ENCODE measurements around the gene NOTO. TPM values are rescaled to one million over a fixed set of nuclear protein-coding genes. Genes with fewer than 3 reads are reported as not detected.

Gene NOTO
- total and polyA plus RNA-seq, 2 donors (not counting 1 experiment from before 2014, with no cell fraction given) = not detected

- ChIA-PET CTCF (interaction anchor here (0.8 to 6.6 kb wide), 41 partner anchors 10 to 1477 kb away, joined by 3 to 137 read pairs (median 5); partner anchors contain the start of genes ALMS1, CCT7, EMX1 and FBXO41), POLR2A (no interaction called here)
- Histone ChIP-seq H2AFZ (ENCODE audit: insufficient read depth, low read depth, low read length, poor library complexity, severe bottlenecking) (peak overlapping the region; percentile 94), H3K4me1 (ENCODE audit: control insufficient read depth in 2 of 2, insufficient read depth in 2 of 2, low read length in 2 of 2) (peaks cover 24 to 28% of the 10 kb centered on the region in 2 donors), H4K20me1 (ENCODE audit: control insufficient read depth, insufficient read depth, low read length, poor library complexity, severe bottlenecking) (no peaks in the 10 kb centered on the region), H3K79me2 (ENCODE audit: control insufficient read depth, insufficient read depth, low read length) (no peaks in the 10 kb centered on the region), H3K4me3 (ENCODE audit: control extremely low read depth in 1 of 5, extremely low read depth in 1 of 5, insufficient read depth in 1 of 5, low read depth in 2 of 5, low read length in 4 of 5) (peak overlapping the region; percentile 51 to 76 (median 64)), H3K4me2 (replicated peaks; ENCODE audit: low read depth, low read length, poor library complexity, severe bottlenecking) (peak overlapping the region; percentile 89), H3K9me3 (ENCODE audit: control extremely low read depth in 1 of 3, control insufficient read depth in 2 of 3, insufficient read depth in 1 of 3, low read length in 2 of 3) (no peaks in the 10 kb centered on the region), H3K36me3 (replicated peaks in 1 of 2; ENCODE audit: control extremely low read depth in 1 of 2, control insufficient read depth in 1 of 2, extremely low read depth in 1 of 2, insufficient read depth in 2 of 2, low read length in 1 of 2) (no peaks in the 10 kb centered on the region), H3K9ac (ENCODE audit: low read length) (peak overlapping the region; percentile 67), H3K27ac (ENCODE audit: low read length in 2 of 2) (no peak overlapping the region), H3K27me3 (replicated peaks in 1 of 4; ENCODE audit: control extremely low read depth in 1 of 4, control insufficient read depth in 3 of 4, insufficient read depth in 4 of 4, low read length in 3 of 4) (peaks cover 0 to 58% (median 16%) of the 10 kb centered on the region in 4 experiments)
- ATAC-seq (ENCODE audit: low read depth) (peak; percentile 93), DNase-seq (peak; percentile 92)
- no peaks in the 10 kb centered on the region for H3K9me3 Mint-ChIP-seq (ENCODE audit: insufficient read depth)
- TF ChIP-seq CTCF (IDR thresholded peaks at IDR 0.05) (peak; percentile 98), EZH2 (IDR thresholded peaks at IDR 0.05; ENCODE audit: borderline replicate concordance, insufficient read depth, low read depth, low read length, poor library complexity, severe bottlenecking) (no peak)
- intact Hi-C loops (cut with micrococcal nuclease) = loop anchor here (1.0 to 10.0 kb wide), 9 partner anchors 14 to 1252 kb away; partner anchors contain the start of genes PRADC1, RAB11FIP5, SFXN5 and SMYD5
- peaks cover 16% of the 10 kb centered on the region for H3K4me1 Mint-ChIP-seq
- H3K27ac Mint-ChIP-seq = peak overlapping the region; percentile 41
- peak overlapping the region; percentile 94 for H3K4me3 Mint-ChIP-seq
- peaks cover 59% of the 10 kb centered on the region for H3K27me3 Mint-ChIP-seq
- 1% methylated on average over 49 of the region's 56 CpGs for WGBS (ENCODE audit: insufficient coverage)
Measured at GRCh38 chr2:73176881-73177644, 25.3 kb upstream of the NOTO start.

All from B cell (primary cell).